Adrenal gland (tissue), 5 donors: ENCODE results near the gene PCNT.
"Not testable (repeated sequence)": the region's sequence is repeated elsewhere in the genome, so short reads cannot be mapped to it uniquely, and the experiment has no call there.

ENCODE experiments used
- POLR2A ChIP-seq, 2 donors: fragments of 450-650 bp; IDR thresholded peaks; one replicate each; pipeline ENCODE4 v1.6.1; 2017; ENCODE audit warnings: antibody characterized with exemption in 2 of 2, mild to moderate bottlenecking in 2 of 2, moderate library complexity in 1 of 2
- TF ChIP-seq, protein P1 (sequence below), 6 experiments: fragments of 450-650 bp in 4 of 6; fragments of 200-600 bp in 2 of 6; sonication (generic) in 1 of 6; IDR thresholded peaks; 1 replicate in 5 of 6; 2 replicates in 1 of 6; pipeline versions ENCODE4 v1.5.1 to v1.8.0; 2016 to 2021; ENCODE audit warnings: antibody characterized with exemption in 6 of 6, mild to moderate bottlenecking in 2 of 6, moderate library complexity in 1 of 6
- donor health status: DM: no; HTN: no; CAD: no.

DNA sequence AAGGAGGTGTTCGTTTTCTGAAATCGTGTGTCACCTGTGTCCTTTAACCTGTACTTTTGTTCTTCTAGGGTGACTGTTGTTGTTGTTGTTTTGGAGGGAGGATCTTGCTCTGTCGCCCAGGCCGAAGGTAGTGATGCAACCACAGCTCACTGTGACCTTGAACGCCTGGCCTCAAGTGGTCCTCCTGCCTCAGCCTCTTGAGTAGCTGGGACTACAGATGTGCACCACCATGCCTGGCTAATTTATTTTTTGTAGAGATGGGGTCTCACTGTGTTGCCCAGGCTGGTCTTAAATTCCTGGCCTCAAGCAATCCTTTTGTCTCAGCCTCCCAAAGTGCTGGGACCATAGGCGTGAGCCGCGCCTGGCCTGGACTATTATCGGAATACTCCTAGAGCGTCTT lies 49.0 kb downstream of the PCNT start:
- TF ChIP-seq, protein P1, sequence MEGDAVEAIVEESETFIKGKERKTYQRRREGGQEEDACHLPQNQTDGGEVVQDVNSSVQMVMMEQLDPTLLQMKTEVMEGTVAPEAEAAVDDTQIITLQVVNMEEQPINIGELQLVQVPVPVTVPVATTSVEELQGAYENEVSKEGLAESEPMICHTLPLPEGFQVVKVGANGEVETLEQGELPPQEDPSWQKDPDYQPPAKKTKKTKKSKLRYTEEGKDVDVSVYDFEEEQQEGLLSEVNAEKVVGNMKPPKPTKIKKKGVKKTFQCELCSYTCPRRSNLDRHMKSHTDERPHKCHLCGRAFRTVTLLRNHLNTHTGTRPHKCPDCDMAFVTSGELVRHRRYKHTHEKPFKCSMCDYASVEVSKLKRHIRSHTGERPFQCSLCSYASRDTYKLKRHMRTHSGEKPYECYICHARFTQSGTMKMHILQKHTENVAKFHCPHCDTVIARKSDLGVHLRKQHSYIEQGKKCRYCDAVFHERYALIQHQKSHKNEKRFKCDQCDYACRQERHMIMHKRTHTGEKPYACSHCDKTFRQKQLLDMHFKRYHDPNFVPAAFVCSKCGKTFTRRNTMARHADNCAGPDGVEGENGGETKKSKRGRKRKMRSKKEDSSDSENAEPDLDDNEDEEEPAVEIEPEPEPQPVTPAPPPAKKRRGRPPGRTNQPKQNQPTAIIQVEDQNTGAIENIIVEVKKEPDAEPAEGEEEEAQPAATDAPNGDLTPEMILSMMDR (IDR thresholded peaks at IDR 0.05), result not testable (repeated sequence)
- not testable (repeated sequence) for TF ChIP-seq POLR2A (IDR thresholded peaks at IDR 0.05)
